ENCODE data around the gene FREM1. TPM values are rescaled to one million over a fixed set of nuclear protein-coding genes. Genes with fewer than 3 reads are reported as not detected.

FREM1 gene
- total RNA-seq (not detected), polyA plus RNA-seq (not detected), total RNA-seq (0 to 0.17 (median 0) reads per million in 6 experiments)

GRCh38 chr9:14909961-14910805, at the start of gene FREM1:
TSS of gene FREM1 (minus strand) at chr9:14910428. CDS start at chr9:14868977, 41,451 bp downstream.
- POLR2A ChIA-PET = no interaction called here
- Mint-ChIP-seq H3K27ac (no peak within 1 kb of the TSS), H3K27me3 (peaks cover 0 to 4% (median 1%) of the 10 kb centered on the region in 5 donors), H3K4me3 (no peak within 1 kb of the TSS), H3K4me1 (no peaks in the 10 kb centered on the region), H3K36me3 (no peaks in the 10 kb centered on the region), H3K9me3 (no peaks in the 10 kb centered on the region)
- ATAC-seq (no peak), DNase-seq (no peak)

DNA sequence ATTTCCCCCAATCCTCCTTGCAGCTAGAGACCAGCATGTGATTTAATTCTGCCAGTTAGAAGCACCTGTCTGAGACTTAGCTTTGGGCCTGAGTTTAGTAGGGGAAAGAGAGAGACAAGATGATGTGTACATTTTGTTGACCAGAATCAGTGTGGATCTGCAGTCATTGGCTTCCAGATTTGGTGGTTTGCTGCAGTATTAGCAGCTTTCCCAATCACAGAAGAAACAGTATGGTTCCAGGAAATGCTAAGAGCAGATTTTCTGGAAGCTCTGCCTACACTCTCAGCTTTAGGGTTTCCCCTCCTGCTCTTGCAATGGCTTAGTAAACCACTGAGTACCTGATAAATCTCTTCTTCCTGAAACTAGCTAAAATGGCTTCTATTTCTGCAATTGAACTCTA, 48.8 kb upstream of the FREM1 start:
- Mint-ChIP-seq H3K9me3 (peaks cover 0 to 12% (median 0%) of the 10 kb centered on the region in 9 donors), H3K27ac (no peak overlapping the region), H3K36me3 (no peaks in the 10 kb centered on the region), H3K27me3 (peaks cover 0 to 4% (median 0%) of the 10 kb centered on the region in 5 donors), H3K4me1 (peaks cover 0 to 6% (median 3%) of the 10 kb centered on the region in 4 donors), H3K4me3 (no peak overlapping the region)
- POLR2A ChIA-PET = no interaction called here
- no peak for DNase-seq
- no peak for ATAC-seq

GRCh38 chr9:14957109-14957508, 46.9 kb upstream of the FREM1 start:
- no peak for ATAC-seq
- H3K4me3 Mint-ChIP-seq = no peak overlapping the region
- POLR2A ChIA-PET = no interaction called here
- H3K27ac Mint-ChIP-seq = no peak overlapping the region
- H3K36me3 Mint-ChIP-seq = no peaks in the 10 kb centered on the region
- H3K27me3 Mint-ChIP-seq = peaks cover 0 to 4% (median 0%) of the 10 kb centered on the region in 5 donors
- H3K9me3 Mint-ChIP-seq = peaks cover 0 to 17% (median 0%) of the 10 kb centered on the region in 9 donors
- DNase-seq = no peak
- H3K4me1 Mint-ChIP-seq = peaks cover 0 to 6% (median 3%) of the 10 kb centered on the region in 4 donors

DNA sequence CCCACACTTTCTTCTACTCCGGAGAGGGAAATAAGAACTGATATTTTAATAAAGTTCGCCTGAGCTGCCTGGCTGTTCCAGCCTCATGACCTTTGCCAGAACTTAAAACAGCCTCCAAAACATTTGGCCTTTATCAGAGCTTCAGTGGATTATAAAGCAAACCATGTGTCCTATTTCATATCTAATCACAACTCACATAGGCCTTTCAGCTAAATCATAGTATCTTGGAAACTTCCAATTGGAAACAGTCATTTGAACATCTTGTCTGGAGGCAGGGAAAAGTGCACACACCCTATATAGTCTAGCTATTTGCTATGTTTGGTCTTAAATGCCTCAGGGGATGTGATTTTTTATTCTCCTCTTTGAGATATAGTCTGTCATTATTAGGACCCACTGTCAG, 46.0 kb upstream of the FREM1 start:
- POLR2A ChIA-PET = no interaction called here
- H3K9me3 Mint-ChIP-seq = peaks cover 0 to 17% (median 0%) of the 10 kb centered on the region in 9 donors
- no peaks in the 10 kb centered on the region for H3K4me1 Mint-ChIP-seq
- ATAC-seq = no peak
- no peak overlapping the region for H3K4me3 Mint-ChIP-seq
- DNase-seq = no peak
- peaks cover 0 to 4% (median 0%) of the 10 kb centered on the region in 5 donors for H3K27me3 Mint-ChIP-seq
- H3K27ac Mint-ChIP-seq = no peak overlapping the region
- H3K36me3 Mint-ChIP-seq = no peaks in the 10 kb centered on the region

DNA sequence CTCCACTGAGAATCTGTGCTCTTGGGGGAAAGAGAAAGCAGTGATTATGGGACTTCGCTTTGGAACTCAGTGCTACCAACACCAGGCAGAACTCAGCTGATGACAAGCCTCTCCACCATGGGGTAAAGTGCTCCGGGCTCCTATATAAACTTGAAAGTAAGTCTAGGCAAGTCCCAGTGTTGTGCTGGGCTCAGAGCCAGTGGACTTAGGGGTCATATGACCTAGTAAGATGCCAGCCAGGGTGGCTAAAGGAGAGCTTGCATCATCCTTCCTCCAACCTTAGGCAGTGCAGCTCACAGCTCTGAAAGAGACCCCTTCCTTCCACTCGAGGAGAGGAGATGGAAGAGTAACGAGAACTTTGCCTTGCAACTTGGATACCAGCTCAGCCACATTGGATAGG, 35.1 kb upstream of the FREM1 start:
- Mint-ChIP-seq H3K4me1 (no peaks in the 10 kb centered on the region), H3K36me3 (no peaks in the 10 kb centered on the region), H3K9me3 (peaks cover 0 to 2% (median 0%) of the 10 kb centered on the region in 9 donors), H3K4me3 (no peak overlapping the region), H3K27ac (no peak overlapping the region), H3K27me3 (peaks cover 0 to 20% (median 0%) of the 10 kb centered on the region in 5 donors)
- POLR2A ChIA-PET = no interaction called here
- DNase-seq = no peak
- ATAC-seq = no peak

- DNase-seq = no peak
- POLR2A ChIA-PET = no interaction called here
- H3K4me1 Mint-ChIP-seq = no peaks in the 10 kb centered on the region
- no peak overlapping the region for H3K4me3 Mint-ChIP-seq
- peaks cover 0 to 9% (median 0%) of the 10 kb centered on the region in 5 donors for H3K27me3 Mint-ChIP-seq
- no peak for ATAC-seq
- H3K36me3 Mint-ChIP-seq = no peaks in the 10 kb centered on the region
- no peaks in the 10 kb centered on the region for H3K9me3 Mint-ChIP-seq
- H3K27ac Mint-ChIP-seq = no peak overlapping the region
Observed at GRCh38 chr9:14941501-14942405, 31.5 kb upstream of the FREM1 start.

- no peak overlapping the region for H3K4me3 Mint-ChIP-seq
- ATAC-seq (no peak), DNase-seq (no peak)
- H3K27ac Mint-ChIP-seq = no peak overlapping the region
- H3K4me1 Mint-ChIP-seq = no peaks in the 10 kb centered on the region
- H3K9me3 Mint-ChIP-seq = no peaks in the 10 kb centered on the region
- POLR2A ChIA-PET = no interaction called here
- H3K27me3 Mint-ChIP-seq = peaks cover 0 to 9% (median 0%) of the 10 kb centered on the region in 5 donors
- no peaks in the 10 kb centered on the region for H3K36me3 Mint-ChIP-seq
Observed at GRCh38 chr9:14939378-14939777, 29.1 kb upstream of the FREM1 start.

- ATAC-seq (no peak), DNase-seq (no peak)
- no peaks in the 10 kb centered on the region for H3K9me3 Mint-ChIP-seq
- no peaks in the 10 kb centered on the region for H3K36me3 Mint-ChIP-seq
- H3K27ac Mint-ChIP-seq = no peak overlapping the region
- H3K4me3 Mint-ChIP-seq = no peak overlapping the region
- H3K27me3 Mint-ChIP-seq = peaks cover 0 to 8% (median 0%) of the 10 kb centered on the region in 5 donors
- POLR2A ChIA-PET = no interaction called here
- no peaks in the 10 kb centered on the region for H3K4me1 Mint-ChIP-seq
Observed at GRCh38 chr9:14937216-14937615, 27.0 kb upstream of the FREM1 start.

GRCh38 chr9:14936491-14936890, 26.3 kb upstream of the FREM1 start:
- no peak overlapping the region for H3K27ac Mint-ChIP-seq
- peaks cover 0 to under 1% (median 0%) of the 10 kb centered on the region in 5 donors for H3K27me3 Mint-ChIP-seq
- no peaks in the 10 kb centered on the region for H3K9me3 Mint-ChIP-seq
- no peaks in the 10 kb centered on the region for H3K4me1 Mint-ChIP-seq
- ATAC-seq = no peak
- H3K36me3 Mint-ChIP-seq = no peaks in the 10 kb centered on the region
- DNase-seq = no peak
- H3K4me3 Mint-ChIP-seq = no peak overlapping the region
- POLR2A ChIA-PET = no interaction called here

- no peak for ATAC-seq
- no peak for DNase-seq
- POLR2A ChIA-PET = no interaction called here
- Mint-ChIP-seq H3K4me1 (no peaks in the 10 kb centered on the region), H3K27me3 (no peaks in the 10 kb centered on the region), H3K27ac (no peak overlapping the region), H3K36me3 (no peaks in the 10 kb centered on the region), H3K9me3 (no peaks in the 10 kb centered on the region), H3K4me3 (no peak overlapping the region)
Observed at GRCh38 chr9:14935964-14936363, 25.7 kb upstream of the FREM1 start.

DNA sequence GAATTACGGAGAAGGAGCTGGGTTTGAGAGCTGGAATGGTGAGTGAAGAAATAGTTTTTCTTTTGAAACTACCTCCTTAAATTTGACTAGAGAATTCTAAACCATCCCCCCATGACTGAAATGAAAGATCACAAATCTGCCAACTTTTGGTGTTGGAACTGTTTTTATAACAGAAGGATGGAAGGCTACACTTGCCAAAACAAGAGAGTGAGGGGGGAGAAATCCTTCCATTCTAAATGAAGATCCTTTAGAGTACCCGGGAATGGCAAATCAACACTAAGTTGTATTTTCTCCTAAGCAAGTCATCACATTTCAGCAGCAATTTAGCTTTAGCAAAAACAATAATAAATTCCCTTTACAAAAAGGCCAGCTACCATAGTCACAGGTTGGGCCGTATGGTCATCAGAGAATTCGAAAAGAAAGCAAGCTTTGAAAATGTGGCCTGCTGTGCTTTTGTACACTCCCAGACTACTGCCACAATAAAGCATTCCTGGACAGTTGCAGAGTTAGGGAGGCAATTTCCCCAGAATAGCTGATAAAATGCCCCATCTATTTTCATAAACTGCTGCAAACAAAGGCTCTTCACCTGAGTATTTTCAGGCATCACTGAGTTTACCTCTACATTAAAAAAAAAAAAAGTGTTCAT, 25.0 kb upstream of the FREM1 start:
- POLR2A ChIA-PET = no interaction called here
- Mint-ChIP-seq H3K27me3 (no peaks in the 10 kb centered on the region), H3K9me3 (no peaks in the 10 kb centered on the region), H3K36me3 (no peaks in the 10 kb centered on the region), H3K27ac (no peak overlapping the region), H3K4me1 (no peaks in the 10 kb centered on the region), H3K4me3 (no peak overlapping the region)
- DNase-seq (no peak), ATAC-seq (no peak)

GRCh38 chr9:14932641-14933040, 22.4 kb upstream of the FREM1 start:
- Mint-ChIP-seq H3K4me3 (no peak overlapping the region), H3K27ac (no peak overlapping the region), H3K36me3 (no peaks in the 10 kb centered on the region), H3K27me3 (no peaks in the 10 kb centered on the region), H3K4me1 (no peaks in the 10 kb centered on the region), H3K9me3 (no peaks in the 10 kb centered on the region)
- ATAC-seq (no peak), DNase-seq (no peak)
- POLR2A ChIA-PET = no interaction called here

- no peaks in the 10 kb centered on the region for H3K27me3 Mint-ChIP-seq
- H3K9me3 Mint-ChIP-seq = no peaks in the 10 kb centered on the region
- ATAC-seq (no peak), DNase-seq (no peak)
- no peaks in the 10 kb centered on the region for H3K36me3 Mint-ChIP-seq
- no peak overlapping the region for H3K4me3 Mint-ChIP-seq
- no peak overlapping the region for H3K27ac Mint-ChIP-seq
- POLR2A ChIA-PET = no interaction called here
- H3K4me1 Mint-ChIP-seq = no peaks in the 10 kb centered on the region
Observed at GRCh38 chr9:14932231-14932630, 22.0 kb upstream of the FREM1 start.

Data from naive thymus-derived CD8-positive, alpha-beta T cell (primary cell).